ENCODE results near the gene PAX9. TPM values are rescaled to one million over a fixed set of nuclear protein-coding genes. Genes with fewer than 3 reads are reported as not detected.

The PAX9 gene
- total RNA-seq, 1 experiment from 2014 or later: 9.6 TPM

- no peak for DNase-seq (ENCODE audit: extremely low read depth, low read depth)
Observed at GRCh38 chr14:36655571-36655962, 6.1 kb upstream of the PAX9 start.

DNA sequence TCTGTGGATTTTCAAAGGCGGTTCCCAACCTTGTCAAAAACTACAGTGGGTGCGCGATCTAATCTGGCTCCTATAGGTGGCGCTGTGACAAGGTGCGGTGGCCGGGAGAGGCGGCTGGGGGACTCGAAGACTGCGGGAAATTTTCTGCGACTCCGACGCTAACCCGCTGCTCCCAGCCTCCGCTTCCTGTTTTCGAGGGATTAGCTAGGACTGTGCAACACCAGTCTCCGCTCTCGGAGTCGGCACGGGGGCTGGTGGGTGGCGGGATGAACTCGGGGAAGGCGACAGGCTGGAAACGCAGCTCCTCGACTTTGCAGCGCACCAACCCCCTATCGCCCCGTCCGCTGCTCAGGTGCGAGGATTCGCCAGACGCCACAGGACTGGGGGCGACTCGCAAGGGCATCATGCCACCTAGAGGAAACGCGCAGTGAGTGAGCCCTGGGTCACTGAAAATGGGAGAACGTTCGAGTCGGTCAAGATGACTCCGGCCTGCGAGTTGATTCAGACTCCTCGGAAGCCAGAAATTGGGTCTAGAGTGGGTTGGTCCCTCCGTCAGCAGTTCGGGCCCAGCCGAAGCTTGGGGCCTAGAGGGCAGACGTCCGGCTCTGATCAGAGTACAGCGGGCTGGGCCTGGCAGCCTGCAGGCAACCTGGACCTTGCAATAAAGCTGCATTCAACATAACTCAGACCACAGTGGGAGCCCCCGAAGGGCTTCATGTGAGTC is 5.5 kb upstream of the PAX9 start:
- DNase-seq (ENCODE audit: extremely low read depth, low read depth): peak; percentile 53

DNA sequence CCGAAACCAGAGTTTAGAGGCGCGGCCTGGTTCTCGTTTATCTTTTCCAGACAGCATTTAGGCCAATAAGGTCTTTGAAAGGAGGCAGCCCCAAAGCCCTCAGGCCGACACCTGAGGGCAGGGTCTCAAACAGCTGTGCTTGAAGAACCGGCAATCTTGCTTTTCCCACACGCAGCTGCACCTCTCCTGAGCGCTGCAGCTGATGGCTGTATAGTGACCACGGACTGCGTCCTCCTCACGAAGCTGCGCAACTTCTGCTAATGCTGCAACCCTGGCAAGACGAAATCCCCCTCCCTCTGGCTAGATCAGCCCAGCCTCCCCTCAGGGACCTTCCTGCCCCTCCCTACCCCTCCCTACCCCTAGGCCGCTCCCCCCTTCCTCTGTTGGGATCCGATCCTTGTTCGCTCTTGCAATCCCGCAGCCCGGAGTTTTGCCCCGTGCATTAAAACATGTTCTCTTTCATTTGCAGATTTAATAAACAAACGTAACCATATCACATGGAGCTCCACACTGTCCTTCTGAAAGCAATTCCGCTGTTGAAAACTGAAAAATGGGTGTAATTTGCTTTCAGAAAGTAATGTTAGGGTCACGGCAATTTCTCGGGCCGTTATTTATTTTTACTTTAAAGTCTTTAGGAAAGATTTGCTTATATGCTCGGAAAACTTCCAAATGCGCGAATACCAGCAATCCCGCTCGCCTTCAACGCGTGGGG is 4.8 kb upstream of the PAX9 start:
- no peak for DNase-seq (ENCODE audit: extremely low read depth, low read depth)

- no peak for DNase-seq (ENCODE audit: extremely low read depth, low read depth)
Observed at GRCh38 chr14:36657399-36658122, 4.1 kb upstream of the PAX9 start.

DNA sequence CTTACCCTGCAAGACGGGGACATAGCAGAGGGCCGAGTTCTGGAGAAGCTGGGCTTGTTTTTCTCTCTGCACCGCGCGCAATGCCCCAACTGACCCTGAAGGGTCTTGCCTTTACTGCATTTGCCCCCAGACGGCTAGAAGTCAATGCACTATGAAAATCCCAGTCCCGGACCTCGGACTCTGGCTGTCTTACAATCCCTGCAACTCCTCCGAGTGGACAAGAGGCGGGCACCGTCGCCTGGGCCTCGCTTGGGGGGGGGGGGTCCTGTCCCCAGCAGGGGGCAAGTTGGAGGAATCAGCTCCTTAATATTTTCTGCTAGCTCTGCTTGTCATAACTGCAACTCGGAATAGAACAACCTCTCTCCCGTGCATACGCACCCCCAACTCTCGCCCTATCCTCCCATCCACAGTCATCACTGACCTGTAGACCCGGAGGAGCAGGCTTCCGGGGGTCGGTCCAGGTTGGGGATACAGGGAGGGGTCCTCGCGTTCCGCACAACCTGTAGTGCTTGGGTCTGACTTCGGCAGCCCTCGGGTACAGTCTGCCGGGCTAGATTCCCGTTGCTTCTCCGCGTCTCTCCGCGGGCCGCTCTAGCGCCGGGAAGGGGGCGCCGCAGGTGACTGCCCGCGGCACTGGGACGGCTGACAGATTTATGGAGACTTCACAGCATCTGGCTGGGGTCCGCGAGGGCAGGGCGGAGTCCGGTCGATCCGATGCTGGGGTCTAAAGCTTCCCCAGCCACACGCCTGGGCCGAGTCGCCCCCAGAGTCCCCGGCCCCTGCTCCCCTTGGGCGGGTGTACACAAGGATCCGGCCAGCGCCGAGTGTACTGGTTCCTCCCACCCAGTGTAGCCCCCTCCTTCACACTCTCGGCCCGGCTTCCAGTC is 3.3 kb upstream of the PAX9 start:
- DNase-seq (ENCODE audit: extremely low read depth, low read depth): no peak

GRCh38 chr14:36659010-36659821 is 2.4 kb upstream of the PAX9 start:
- DNase-seq (ENCODE audit: extremely low read depth, low read depth): no peak

- DNase-seq (ENCODE audit: extremely low read depth, low read depth): no peak
Observed at GRCh38 chr14:36659822-36660735, 1.6 kb upstream of the PAX9 start.

- no peak for DNase-seq (ENCODE audit: extremely low read depth, low read depth)
Observed at GRCh38 chr14:36660736-36661505, 739 bp upstream of the PAX9 start.

DNA sequence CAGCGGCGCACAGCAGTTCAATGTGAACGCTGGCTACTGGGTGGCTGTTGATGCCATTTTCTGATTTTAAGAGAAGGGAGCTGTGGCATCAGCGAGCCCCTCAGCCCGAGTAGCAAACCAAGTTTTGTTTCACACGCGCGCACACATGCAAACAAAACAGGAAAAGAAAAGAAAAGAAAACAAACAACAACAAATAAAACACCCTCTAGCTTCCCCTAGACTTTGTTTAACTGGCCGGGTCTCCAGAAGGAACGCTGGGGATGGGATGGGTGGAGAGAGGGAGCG is 540 bp downstream of the PAX9 start:
- no peak for DNase-seq (ENCODE audit: extremely low read depth, low read depth)

DNA sequence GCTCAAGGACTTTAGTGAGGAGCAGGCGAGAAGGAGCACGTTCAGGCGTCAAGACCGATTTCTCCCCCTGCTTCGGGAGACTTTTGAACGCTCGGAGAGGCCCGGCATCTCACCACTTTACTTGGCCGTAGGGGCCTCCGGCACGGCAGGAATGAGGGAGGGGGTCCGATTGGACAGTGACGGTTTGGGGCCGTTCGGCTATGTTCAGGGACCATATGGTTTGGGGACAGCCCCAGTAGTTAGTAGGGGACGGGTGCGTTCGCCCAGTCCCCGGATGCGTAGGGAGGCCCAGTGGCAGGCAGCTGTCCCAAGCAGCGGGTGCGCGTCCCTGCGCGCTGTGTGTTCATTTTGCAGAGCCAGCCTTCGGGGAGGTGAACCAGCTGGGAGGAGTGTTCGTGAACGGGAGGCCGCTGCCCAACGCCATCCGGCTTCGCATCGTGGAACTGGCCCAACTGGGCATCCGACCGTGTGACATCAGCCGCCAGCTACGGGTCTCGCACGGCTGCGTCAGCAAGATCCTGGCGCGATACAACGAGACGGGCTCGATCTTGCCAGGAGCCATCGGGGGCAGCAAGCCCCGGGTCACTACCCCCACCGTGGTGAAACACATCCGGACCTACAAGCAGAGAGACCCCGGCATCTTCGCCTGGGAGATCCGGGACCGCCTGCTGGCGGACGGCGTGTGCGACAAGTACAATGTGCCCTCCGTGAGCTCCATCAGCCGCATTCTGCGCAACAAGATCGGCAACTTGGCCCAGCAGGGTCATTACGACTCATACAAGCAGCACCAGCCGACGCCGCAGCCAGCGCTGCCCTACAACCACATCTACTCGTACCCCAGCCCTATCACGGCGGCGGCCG is 1.1 kb downstream of the PAX9 start:
- peak; percentile 46 for DNase-seq (ENCODE audit: extremely low read depth, low read depth)

- DNase-seq (ENCODE audit: extremely low read depth, low read depth): no peak
Observed at GRCh38 chr14:36663404-36664321, 2.0 kb downstream of the PAX9 start.

DNA sequence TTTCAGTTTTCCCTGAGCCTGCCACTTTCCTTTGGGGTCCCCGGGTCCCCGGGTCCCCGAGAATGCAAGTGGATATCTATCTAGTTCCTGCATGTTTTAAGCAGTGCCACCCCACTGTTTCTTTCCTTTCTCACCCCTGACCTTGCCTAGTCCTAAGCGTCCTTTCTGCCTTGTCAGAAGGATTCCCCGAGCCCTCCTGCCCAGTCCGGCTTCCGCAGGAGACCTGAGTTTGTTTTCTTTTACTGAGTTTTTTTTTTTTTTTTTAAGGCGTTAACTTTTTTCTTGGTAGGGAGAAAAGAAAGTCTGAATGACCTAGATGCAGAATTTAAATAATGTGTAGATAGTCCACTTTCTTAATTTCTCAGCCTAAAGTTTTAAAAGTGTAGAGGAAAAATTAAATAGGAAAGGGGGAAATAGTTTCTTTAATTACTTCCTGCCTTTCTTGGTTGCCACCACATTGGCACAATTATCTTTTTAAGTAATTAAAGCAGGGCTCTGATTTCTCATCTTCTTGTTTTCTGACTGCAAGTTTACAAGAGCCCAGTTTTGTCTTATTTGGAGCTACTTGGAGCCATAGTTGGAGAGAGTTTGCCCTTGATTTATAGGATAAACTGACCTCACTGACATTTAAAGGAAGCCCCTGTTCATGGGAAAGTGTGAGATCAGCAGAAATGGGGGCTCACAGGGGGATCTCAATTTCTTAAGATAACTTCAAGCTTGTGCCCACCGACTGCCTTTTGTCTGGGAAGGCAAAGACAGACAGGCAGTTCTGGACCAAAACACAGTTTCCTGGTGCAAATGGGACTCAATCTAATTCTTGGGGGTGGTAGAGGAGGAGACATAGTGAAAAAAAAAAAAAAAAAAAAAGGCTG is 2.9 kb downstream of the PAX9 start:
- DNase-seq (ENCODE audit: extremely low read depth, low read depth): no peak

- no peak for DNase-seq (ENCODE audit: extremely low read depth, low read depth)
Observed at GRCh38 chr14:36665887-36666415, 4.3 kb downstream of the PAX9 start.

DNA sequence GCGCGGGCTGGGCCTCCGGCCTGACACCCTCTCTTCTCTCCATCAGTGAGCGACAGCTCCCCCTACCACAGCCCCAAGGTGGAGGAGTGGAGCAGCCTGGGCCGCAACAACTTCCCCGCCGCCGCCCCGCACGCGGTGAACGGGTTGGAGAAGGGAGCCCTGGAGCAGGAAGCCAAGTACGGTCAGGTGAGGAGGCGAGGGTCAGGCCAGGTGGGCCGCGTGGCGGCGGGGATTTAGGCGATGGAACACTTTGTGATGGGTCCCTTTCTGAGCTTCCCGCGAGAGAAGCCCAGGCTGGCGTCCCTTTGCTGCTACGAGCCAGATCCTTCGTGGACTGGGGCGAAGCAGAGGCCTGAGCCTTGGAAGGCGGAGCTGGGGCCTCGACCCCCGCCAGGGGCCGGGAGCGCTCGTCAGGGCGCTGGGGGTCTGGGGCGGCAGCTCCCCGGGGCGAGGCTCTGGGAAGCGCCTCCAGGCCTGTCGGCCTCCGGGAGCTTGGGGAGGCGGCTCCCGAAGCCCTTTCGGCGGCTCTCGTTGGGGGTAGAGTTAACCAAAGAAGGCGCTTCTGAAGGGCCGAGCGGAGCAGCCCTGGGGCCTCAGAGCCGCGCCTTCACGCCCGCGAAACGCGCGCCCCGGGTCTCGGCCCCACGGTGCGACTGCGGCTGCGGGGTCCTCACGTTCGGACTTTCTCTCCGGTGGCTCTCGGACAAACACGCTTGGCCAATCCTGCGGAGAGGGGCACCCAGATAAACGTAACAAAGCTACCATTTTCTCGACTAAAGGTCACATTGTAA is 5.0 kb downstream of the PAX9 start:
- DNase-seq (ENCODE audit: extremely low read depth, low read depth): no peak

Data from NCI-H460 (cell line).